HUES48 (cell line): Measurements from ENCODE around the gene HMGXB4.

Experiments used
- H3K27ac ChIP-seq: one replicate; pipeline ENCODE4 v1.7.0; 2013; ENCODE audit warnings: low read depth, low read length, inconsistent platforms
- H3K27me3 ChIP-seq: 2 replicates; pipeline ENCODE4 v1.6.1; 2013; ENCODE audit warnings: mild to moderate bottlenecking, low read length; ENCODE audit not compliant: control insufficient read depth, insufficient read depth
- H3K36me3 ChIP-seq: 2 replicates; pipeline ENCODE4 v1.6.1; 2013; ENCODE audit warnings: low read length; ENCODE audit not compliant: control insufficient read depth, insufficient read depth
- H3K4me1 ChIP-seq: 2 replicates; pipeline ENCODE4 v1.6.1; 2013; ENCODE audit warnings: mild to moderate bottlenecking, low read length; ENCODE audit not compliant: control insufficient read depth, insufficient read depth
- H3K4me3 ChIP-seq: 2 replicates; pipeline ENCODE4 v1.5.1; 2013; ENCODE audit warnings: mild to moderate bottlenecking, low read depth, low read length
- H3K9ac ChIP-seq: 2 replicates; pipeline ENCODE4 v1.6.1; 2013; ENCODE audit warnings: mild to moderate bottlenecking, low read depth, low read length, moderate library complexity
- H3K9me3 ChIP-seq: 2 replicates; pipeline ENCODE4 v1.6.1; 2013; ENCODE audit warnings: low read length; ENCODE audit not compliant: control insufficient read depth, insufficient read depth

The HMGXB4 gene

DNA sequence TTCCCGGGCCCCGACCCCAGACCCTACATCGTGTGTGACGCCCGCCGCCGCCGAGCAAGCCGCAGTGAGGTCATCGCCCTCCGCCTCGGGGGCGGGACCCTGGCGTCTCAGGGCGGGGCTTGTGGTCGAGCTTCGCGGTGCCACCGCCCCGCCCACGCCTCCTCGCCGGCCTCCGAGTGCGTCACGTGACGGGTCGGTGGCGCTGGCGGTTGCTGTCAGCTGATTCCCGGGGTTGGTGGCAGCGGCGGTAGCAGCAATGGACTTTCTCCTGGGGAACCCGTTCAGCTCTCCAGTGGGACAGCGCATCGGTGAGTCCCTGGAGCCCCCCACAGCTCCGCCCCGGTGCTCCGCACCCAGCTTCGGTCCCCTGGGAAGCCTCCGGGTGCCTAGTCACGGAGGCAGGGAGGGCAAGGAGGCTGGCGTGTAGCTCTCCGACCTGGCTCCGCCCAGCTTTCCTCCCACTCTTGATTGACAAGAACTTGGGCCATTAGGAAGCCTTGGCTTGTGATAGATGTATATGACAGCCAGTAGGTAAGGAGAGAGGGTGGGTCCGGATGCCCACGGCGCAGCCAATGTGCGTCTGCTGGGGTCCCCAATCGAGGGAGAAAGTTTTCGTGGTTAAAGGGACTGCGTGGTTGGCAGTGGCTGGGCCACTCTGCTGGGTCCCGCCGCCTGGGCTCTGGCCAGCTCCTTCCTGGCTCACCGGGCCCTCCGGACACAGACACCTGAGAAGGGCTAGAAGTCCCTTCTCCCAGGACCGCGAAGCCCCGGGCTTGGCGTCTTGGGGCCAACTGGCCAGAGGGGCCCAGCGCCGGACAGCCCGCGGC lies 42.6 kb downstream of the HMGXB4 start, which contains the start of gene TOM1:
TSS of gene TOM1 (plus strand) at position 222 of the 827 bp plus-strand sequence. CDS start at position 257, 35 bp downstream.
- Histone ChIP-seq H3K27me3 (no peaks in the 10 kb centered on the region), H3K9me3 (no peaks in the 10 kb centered on the region), H3K9ac (peak within 1 kb of the TSS; percentile 60), H3K27ac (peak within 1 kb of the TSS; percentile 84), H3K36me3 (peaks cover 19% of the 10 kb centered on the region), H3K4me1 (no peaks in the 10 kb centered on the region; the same call in 1 of the 2 replicates), H3K4me3 (peak within 1 kb of the TSS; percentile 90)

GRCh38 chr22:35301372-35301874 lies 44.1 kb downstream of the HMGXB4 start:
- Histone ChIP-seq H3K27me3 (no peaks in the 10 kb centered on the region), H3K36me3 (peaks cover 8% of the 10 kb centered on the region), H3K4me3 (no peak overlapping the region), H3K4me1 (no peaks in the 10 kb centered on the region; the same call in 1 of the 2 replicates), H3K27ac (no peak overlapping the region), H3K9ac (no peak overlapping the region), H3K9me3 (no peaks in the 10 kb centered on the region)

- H3K4me3 ChIP-seq = no peak overlapping the region
- H3K9me3 ChIP-seq = no peaks in the 10 kb centered on the region
- H3K36me3 ChIP-seq = no peaks in the 10 kb centered on the region
- no peak overlapping the region for H3K27ac ChIP-seq
- H3K9ac ChIP-seq = no peak overlapping the region
- H3K27me3 ChIP-seq = no peaks in the 10 kb centered on the region
- H3K4me1 ChIP-seq = no peaks in the 10 kb centered on the region; the same call in 1 of the 2 replicates
Measured at GRCh38 chr22:35303029-35303624, 45.8 kb downstream of the HMGXB4 start.

DNA sequence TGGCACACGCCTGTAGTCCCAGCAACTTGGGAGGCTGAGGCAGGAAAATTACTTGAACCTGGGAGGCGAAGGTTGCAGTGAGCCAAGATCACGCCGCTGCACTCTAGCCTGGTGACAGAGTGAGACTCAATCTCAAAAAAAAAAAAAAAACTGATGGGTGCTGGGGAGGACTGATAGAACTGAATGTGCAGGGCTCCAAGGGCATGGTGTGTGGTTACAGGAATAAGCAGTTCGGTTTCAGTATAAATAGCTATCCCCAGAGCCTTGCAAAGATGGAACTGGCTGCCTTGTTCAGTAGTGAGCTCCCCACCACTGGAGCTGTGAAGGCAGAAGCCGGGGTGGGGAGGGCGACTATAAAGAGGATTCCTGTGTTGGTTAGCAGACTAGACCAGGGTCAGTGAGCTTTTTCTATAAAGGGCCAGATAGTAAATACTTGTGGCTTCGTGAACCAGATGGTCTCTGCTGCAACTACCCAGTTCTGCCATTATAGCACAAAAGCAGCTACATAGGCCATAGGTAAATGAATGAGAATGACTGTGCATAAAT lies 48.3 kb downstream of the HMGXB4 start:
- H3K4me1 ChIP-seq = no peaks in the 10 kb centered on the region
- no peak overlapping the region for H3K4me3 ChIP-seq
- no peak overlapping the region for H3K9ac ChIP-seq

GRCh38 chr22:35306350-35306967 lies 49.2 kb downstream of the HMGXB4 start:
- H3K27ac ChIP-seq = no peak overlapping the region
- no peaks in the 10 kb centered on the region for H3K27me3 ChIP-seq
- H3K36me3 ChIP-seq = no peaks in the 10 kb centered on the region
- H3K4me1 ChIP-seq = no peaks in the 10 kb centered on the region
- no peak overlapping the region for H3K4me3 ChIP-seq
- no peak overlapping the region for H3K9ac ChIP-seq
- no peaks in the 10 kb centered on the region for H3K9me3 ChIP-seq

More for the DNA sequence above, 48.3 kb downstream of the HMGXB4 start:
- no peaks in the 10 kb centered on the region for H3K9me3 ChIP-seq
- H3K27me3 ChIP-seq = no peaks in the 10 kb centered on the region
- no peaks in the 10 kb centered on the region for H3K36me3 ChIP-seq
- no peak overlapping the region for H3K27ac ChIP-seq

- Histone ChIP-seq H3K36me3 (no peaks in the 10 kb centered on the region), H3K9me3 (no peaks in the 10 kb centered on the region), H3K4me3 (no peak overlapping the region), H3K9ac (no peak overlapping the region), H3K4me1 (no peaks in the 10 kb centered on the region), H3K27ac (no peak overlapping the region), H3K27me3 (no peaks in the 10 kb centered on the region)
Measured at GRCh38 chr22:35307372-35307771, 50.1 kb downstream of the HMGXB4 start.

DNA sequence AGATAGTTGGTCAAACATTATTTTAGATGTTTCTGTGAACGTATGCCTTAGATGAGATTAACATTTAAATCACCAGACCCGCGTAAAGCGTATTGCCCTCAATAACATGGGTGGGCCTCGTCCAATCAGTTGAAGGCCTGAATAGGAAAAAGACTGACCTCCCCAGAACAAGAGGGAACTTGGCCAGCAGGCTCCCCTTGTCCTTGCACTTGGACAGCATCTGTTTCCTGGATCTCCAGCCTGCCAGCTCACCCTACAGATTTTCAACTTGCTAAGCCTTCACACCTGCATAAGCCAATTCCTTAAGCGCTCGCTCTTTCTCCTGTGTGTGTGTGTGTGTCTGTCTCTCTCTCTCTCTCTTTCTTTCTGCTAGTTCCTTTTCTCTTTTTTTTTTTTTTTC lies 50.6 kb downstream of the HMGXB4 start:
- Histone ChIP-seq H3K9me3 (no peaks in the 10 kb centered on the region), H3K27ac (no peak overlapping the region), H3K4me3 (no peak overlapping the region), H3K9ac (no peak overlapping the region), H3K27me3 (no peaks in the 10 kb centered on the region), H3K36me3 (no peaks in the 10 kb centered on the region), H3K4me1 (no peaks in the 10 kb centered on the region)

DNA sequence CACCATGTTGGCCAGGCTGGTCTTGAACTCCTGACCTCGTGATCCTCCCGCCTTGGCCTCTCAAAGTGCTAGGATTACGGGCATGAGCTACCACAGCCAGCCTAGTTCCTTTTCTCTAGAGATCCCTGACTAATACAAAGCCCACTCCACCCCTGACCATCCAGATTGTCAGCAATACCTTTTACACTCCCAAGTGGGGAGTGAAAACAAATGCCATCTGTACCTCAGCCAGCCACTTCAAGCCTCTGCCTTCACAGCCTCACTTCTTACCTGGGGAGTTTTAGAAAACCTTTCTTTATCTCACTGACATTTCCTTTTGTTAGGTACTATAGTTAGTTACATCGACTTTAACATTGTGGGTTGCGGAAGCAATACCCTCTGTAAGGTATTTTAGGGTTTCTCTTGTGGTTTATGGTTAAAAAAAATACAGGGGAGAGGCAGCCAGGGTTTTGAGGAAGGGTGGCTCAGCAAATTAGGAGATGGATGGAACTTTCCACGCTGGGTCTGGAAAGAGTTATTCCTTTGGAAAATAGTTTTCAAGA lies 51.3 kb downstream of the HMGXB4 start:
- H3K4me3 ChIP-seq = no peak overlapping the region
- H3K9ac ChIP-seq = no peak overlapping the region
- H3K4me1 ChIP-seq = no peaks in the 10 kb centered on the region
- no peaks in the 10 kb centered on the region for H3K27me3 ChIP-seq
- no peak overlapping the region for H3K27ac ChIP-seq
- H3K9me3 ChIP-seq = no peaks in the 10 kb centered on the region
- no peaks in the 10 kb centered on the region for H3K36me3 ChIP-seq

GRCh38 chr22:35310556-35311550 lies 53.6 kb downstream of the HMGXB4 start:
- H3K9me3 ChIP-seq = no peaks in the 10 kb centered on the region
- H3K4me1 ChIP-seq = no peaks in the 10 kb centered on the region
- no peaks in the 10 kb centered on the region for H3K27me3 ChIP-seq
- peak overlapping the region; percentile 41 for H3K27ac ChIP-seq
- no peak overlapping the region for H3K4me3 ChIP-seq
- H3K9ac ChIP-seq = no peak overlapping the region
- no peaks in the 10 kb centered on the region for H3K36me3 ChIP-seq

GRCh38 chr22:35311551-35311999 lies 54.3 kb downstream of the HMGXB4 start:
- Histone ChIP-seq H3K36me3 (no peaks in the 10 kb centered on the region), H3K4me3 (no peak overlapping the region), H3K9ac (no peak overlapping the region), H3K27me3 (no peaks in the 10 kb centered on the region), H3K27ac (no peak overlapping the region), H3K9me3 (no peaks in the 10 kb centered on the region), H3K4me1 (no peaks in the 10 kb centered on the region)
